Adrenal gland (tissue), 12 donors: ENCODE data around the gene TAGLN2. TPM values are rescaled to one million over a fixed set of nuclear protein-coding genes. Genes with fewer than 3 reads are reported as not detected.

Experiments
- DNase-seq, 7 donors: peaks; one replicate each; pipeline ENCODE4 v3.0.0-alpha.2; 2019 to 2020
- H3K27ac ChIP-seq, 5 donors: fragments of 200-600 bp; sonication (generic) in 4 of 5; 1 replicate in 3 of 5; 2 replicates in 2 of 5; pipeline versions ENCODE4 v1.5.1 to v1.8.0; 2016 to 2020; ENCODE audit warnings: mild to moderate bottlenecking in 1 of 5
- H3K27me3 ChIP-seq: fragments of 200-600 bp; 2 replicates; pipeline ENCODE4 v1.8.0; 2021
- H3K36me3 ChIP-seq, 2 donors: fragments of 200-600 bp; replicated peaks in 1 of 2; 1 replicate in 1 of 2; 2 replicates in 1 of 2; pipeline versions ENCODE4 v1.5.1 to v1.8.0; 2018 to 2022
- H3K4me1 ChIP-seq, 2 donors: fragments of 200-600 bp; replicated peaks in 1 of 2; 1 replicate in 1 of 2; 2 replicates in 1 of 2; pipeline versions ENCODE4 v1.5.1 to v1.8.0; 2018 to 2021
- H3K4me3 ChIP-seq, 4 donors: fragments of 200-600 bp; sonication (generic) in 3 of 4; one replicate each; pipeline ENCODE4 v1.5.1; 2016 to 2018
- H3K9me3 ChIP-seq, 3 donors: fragments of 200-600 bp; sonication (generic) in 1 of 3; replicated peaks in 1 of 3; 1 replicate in 2 of 3; 2 replicates in 1 of 3; pipeline versions ENCODE4 v1.5.1 to v1.8.0; 2016 to 2021
- CTCF ChIP-seq, 6 experiments: fragments of 450-650 bp in 4 of 6; fragments of 200-600 bp in 2 of 6; sonication (generic) in 1 of 6; IDR thresholded peaks; 1 replicate in 5 of 6; 2 replicates in 1 of 6; pipeline versions ENCODE4 v1.5.1 to v1.8.0; 2016 to 2021; ENCODE audit warnings: antibody characterized with exemption in 6 of 6, mild to moderate bottlenecking in 2 of 6, moderate library complexity in 1 of 6
- POLR2A ChIP-seq, 2 donors: fragments of 450-650 bp; IDR thresholded peaks; one replicate each; pipeline ENCODE4 v1.6.1; 2017; ENCODE audit warnings: antibody characterized with exemption in 2 of 2, mild to moderate bottlenecking in 2 of 2, moderate library complexity in 1 of 2
- WGBS, 4 donors: extraction: QIAGEN DNeasy Blood & Tissue Kit in 2 of 4; methylation state at CpG; one replicate each; pipeline versions ENCODE4 v1.1.5 to v1.1.7; 2013 to 2017; 5-methylcytosine and 5-hydroxymethylcytosine counted together
- intact Hi-C, 2 donors: fragments of 100-400 bp; cut with DNase I; formaldehyde crosslinking; loops; one replicate each; pipeline versions ENCODE4 v1.14.1 to v1.15.0; 2022 to 2023
- polyA plus RNA-seq, 3 donors: library from polyadenylated mRNA; stranded (reverse); fragments of 200-250 nt in 2 of 3; fragments of 350-450 nt in 1 of 3; fragmentation: Illumina TruSeq in 1 of 3; extraction: RNeasy Lipid Tissue Mini Kit (QIAGEN cat#74804) in 1 of 3; gene quantifications; one replicate each; pipeline ENCODE4 v1.2.3, GENCODE V29; 2013 to 2014
- total RNA-seq, 9 donors: library from RNA; depleted of rRNA in 4 of 9; stranded (reverse); fragments of >200 nt in 4 of 9; fragments of 120-200 nt in 1 of 9; fragmentation: NEBNext Ultra II Directional in 1 of 9; extraction: Animal tissue kit (Norgen Biotek cat#: 25700) in 1 of 9; gene quantifications; one replicate each; pipeline versions ENCODE4 v1.1.0 to v1.2.4, GENCODE V29; 2013 to 2023
- donor health status: healthy with polysubstance abuse.
- donor health status: Bipolar disorder and iron deficiency.
- donor health status: DM: yes; HTN: yes; CAD: no.
- donor health status: DM: no; HTN: no; CAD: no.
- donor health status: DM: no; HTN: no; CAD: no.
- donor health status: DM: yes; HTN: yes; CAD: no.

TAGLN2 gene
- total and polyA plus RNA-seq, 12 donors, result 42.3 to 215 (median 143) TPM

DNA sequence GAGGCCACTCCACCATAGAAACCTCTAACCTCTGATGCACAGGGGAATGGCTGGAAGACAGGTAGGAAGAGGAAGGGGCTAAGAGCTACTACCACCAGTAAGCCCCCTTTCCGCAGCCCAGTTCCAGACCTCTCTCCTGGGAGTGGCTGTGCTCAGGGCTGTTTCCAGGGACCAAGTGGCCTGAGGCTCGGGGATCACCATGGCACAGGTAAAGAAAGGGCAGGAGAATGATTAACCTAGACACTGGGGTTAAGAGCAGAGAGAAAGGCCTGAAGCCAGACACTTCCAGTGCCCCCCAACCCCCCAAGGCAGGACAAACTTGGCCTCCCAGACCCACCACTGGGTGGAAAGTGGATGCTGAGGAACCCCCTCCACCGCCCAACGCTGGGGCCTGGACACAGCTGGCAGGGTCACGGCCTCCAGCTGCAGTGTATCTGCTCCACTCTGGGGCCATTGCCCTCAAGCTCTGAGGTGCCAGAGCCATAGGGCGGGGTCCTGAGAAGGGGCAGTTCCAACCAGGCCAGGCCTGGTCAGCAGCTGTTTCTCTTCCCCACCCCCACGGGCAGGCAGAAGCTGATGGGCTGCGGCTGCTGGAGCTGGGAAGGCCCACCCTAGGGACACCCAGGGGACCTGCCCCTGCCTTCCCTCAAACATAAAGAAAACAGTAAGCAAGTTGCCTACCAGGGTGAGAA lies 2.6 kb downstream of the TAGLN2 start:
- intact Hi-C loops, result no loop called here
- H3K27me3 ChIP-seq, result no peaks in the 10 kb centered on the region
- H3K4me1 ChIP-seq, result peaks cover 4 to 41% of the 10 kb centered on the region in 2 donors
- 53 to 86% (median 67%) methylated on average over 2 to 8 of the region's 8 CpGs for WGBS, 4 donors
- H3K4me3 ChIP-seq, result peak overlapping the region in 1 of 4 donors; percentile 64
- H3K9me3 ChIP-seq, result no peaks in the 10 kb centered on the region
- peaks cover 0 to 26% of the 10 kb centered on the region in 2 donors for H3K36me3 ChIP-seq
- DNase-seq, result peak in 6 of 7 donors; percentile 46 to 69 (median 54)
- H3K27ac ChIP-seq, result peak overlapping the region in 3 of 5 donors; percentile 72 to 93 (median 92)
- no peak for TF ChIP-seq POLR2A (IDR thresholded peaks at IDR 0.05)
- TF ChIP-seq CTCF (IDR thresholded peaks at IDR 0.05), result no peak

GRCh38 chr1:159921700-159922504 lies 3.4 kb downstream of the TAGLN2 start:
- Histone ChIP-seq H3K4me1 (peaks cover 4 to 41% of the 10 kb centered on the region in 2 donors), H3K9me3 (no peaks in the 10 kb centered on the region), H3K27me3 (no peaks in the 10 kb centered on the region), H3K27ac (peak overlapping the region in 2 of 5 donors; percentile 92 to 93), H3K4me3 (peak overlapping the region in 1 of 4 donors; percentile 64), H3K36me3 (peaks cover 0 to 31% of the 10 kb centered on the region in 2 donors)
- 66 to 70% (median 67%) methylated on average over 15 to 18 of the region's 18 CpGs for WGBS, 4 donors
- TF ChIP-seq CTCF (IDR thresholded peaks at IDR 0.05) (no peak), POLR2A (IDR thresholded peaks at IDR 0.05) (no peak)
- intact Hi-C loops, result no loop called here
- DNase-seq, result peak in 1 of 7 donors; percentile 36

DNA sequence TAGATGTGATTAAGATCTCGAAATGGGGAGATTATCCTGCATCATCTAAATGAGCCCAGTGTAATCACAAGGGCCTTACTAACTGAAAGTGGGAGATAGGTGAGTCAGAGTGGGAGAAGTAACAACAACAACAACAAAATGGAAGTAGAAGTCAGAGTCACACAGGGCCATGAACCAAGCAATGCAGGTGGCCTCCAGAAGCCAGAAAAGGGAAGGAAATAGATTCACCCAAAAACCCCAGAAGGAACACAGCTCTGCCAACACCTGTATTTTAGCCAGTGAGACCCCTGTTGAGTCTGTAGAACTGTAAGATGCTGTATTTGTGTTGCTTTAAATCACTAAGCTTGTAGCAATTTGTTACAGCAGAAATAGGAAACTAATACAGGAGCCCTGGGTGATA lies 4.1 kb downstream of the TAGLN2 start:
- peak overlapping the region in 1 of 5 donors; percentile 92 for H3K27ac ChIP-seq
- 65 to 87% (median 73%) methylated on average over 1 of the region's 1 CpG for WGBS, 4 donors
- H3K4me3 ChIP-seq, result no peak overlapping the region

More for the DNA sequence above, 4.1 kb downstream of the TAGLN2 start:
- Histone ChIP-seq H3K9me3 (no peaks in the 10 kb centered on the region), H3K27me3 (no peaks in the 10 kb centered on the region), H3K36me3 (peaks cover 0 to 31% of the 10 kb centered on the region in 2 donors), H3K4me1 (peaks cover 4 to 41% of the 10 kb centered on the region in 2 donors)
- TF ChIP-seq CTCF (IDR thresholded peaks at IDR 0.05) (no peak), POLR2A (IDR thresholded peaks at IDR 0.05) (no peak)
- intact Hi-C loops, result no loop called here
- no peak for DNase-seq
